GM10266 (cell line): ENCODE data around the gene PTBP2.

Experiments used
- DNase-seq: peaks from one replicate; pipeline ENCODE4 v3.0.0; 2012; ENCODE audit errors: extremely low spot score
- CTCF ChIP-seq: IDR thresholded peaks from 2 replicates; pipeline ENCODE4 v1.5.1; 2012; ENCODE audit warnings: mild to moderate bottlenecking, low read depth; ENCODE audit not compliant: control insufficient read depth, insufficient read depth; ENCODE audit errors: missing control alignments

Gene PTBP2

GRCh38 chr1:96721416-96722160, at the start of gene PTBP2:
Gene PTBP2 (plus strand): TSS chr1:96721784. CDS start chr1:96721865, 81 bp downstream.
- DNase-seq, result peak; percentile 90
- no peak for TF ChIP-seq CTCF

GRCh38 chr1:96674915-96675314, 46.7 kb upstream of the PTBP2 start:
- DNase-seq, result no peak
- no peak for TF ChIP-seq CTCF

- no peak for TF ChIP-seq CTCF
- no peak for DNase-seq
Observed at GRCh38 chr1:96682056-96682455, 39.5 kb upstream of the PTBP2 start.

GRCh38 chr1:96683931-96684330, 37.7 kb upstream of the PTBP2 start:
- no peak for TF ChIP-seq CTCF
- DNase-seq, result no peak

GRCh38 chr1:96684744-96685143, 36.8 kb upstream of the PTBP2 start:
- no peak for DNase-seq
- no peak for TF ChIP-seq CTCF

GRCh38 chr1:96688767-96689166, 32.8 kb upstream of the PTBP2 start:
- TF ChIP-seq CTCF, result no peak
- DNase-seq, result no peak

- no peak for DNase-seq
- no peak for TF ChIP-seq CTCF
Observed at GRCh38 chr1:96695954-96696353, 25.6 kb upstream of the PTBP2 start.
